Lower leg skin (tissue), 4 donors: Measurements from ENCODE around the gene GLYATL2. TPM values are rescaled to one million over a fixed set of nuclear protein-coding genes. Genes with fewer than 3 reads are reported as not detected.

Experiments
- DNase-seq, 2 donors: peaks; one replicate each; pipeline ENCODE4 v3.0.0-alpha.2; 2019; ENCODE audit warnings: low spot score in 2 of 2
- H3K4me3 ChIP-seq: fragments of 200-600 bp; sonication (generic); 2 replicates; pipeline ENCODE4 v1.5.1; 2017; ENCODE audit warnings: mild to moderate bottlenecking, low read depth; ENCODE audit not compliant: poor library complexity, severe bottlenecking
- CTCF ChIP-seq, 3 donors: fragments of 450-650 bp; IDR thresholded peaks; one replicate each; pipeline ENCODE4 v1.5.1; 2016; ENCODE audit warnings: antibody characterized with exemption in 3 of 3, mild to moderate bottlenecking in 3 of 3, moderate library complexity in 2 of 3
- POLR2A ChIP-seq, 2 donors: fragments of 450-650 bp; IDR thresholded peaks; one replicate each; pipeline ENCODE4 v1.6.1; 2016 to 2017; ENCODE audit warnings: antibody characterized with exemption in 2 of 2, mild to moderate bottlenecking in 1 of 2, moderate library complexity in 1 of 2
- intact Hi-C: fragments of 100-400 bp; cut with DNase I; formaldehyde crosslinking; loops from one replicate; pipeline ENCODE4 v1.15.0; 2023; ENCODE audit warnings: low total_unique reads
- total RNA-seq, 4 donors: library from RNA; depleted of rRNA; stranded (reverse); fragments of >200 nt; gene quantifications; one replicate each; pipeline ENCODE4 v1.1.0, GENCODE V29; 2016

The GLYATL2 gene
- total RNA-seq, 4 donors from 2014 or later, result 0.61 to 2.3 (median 1.9) TPM; not detected in 1

DNA sequence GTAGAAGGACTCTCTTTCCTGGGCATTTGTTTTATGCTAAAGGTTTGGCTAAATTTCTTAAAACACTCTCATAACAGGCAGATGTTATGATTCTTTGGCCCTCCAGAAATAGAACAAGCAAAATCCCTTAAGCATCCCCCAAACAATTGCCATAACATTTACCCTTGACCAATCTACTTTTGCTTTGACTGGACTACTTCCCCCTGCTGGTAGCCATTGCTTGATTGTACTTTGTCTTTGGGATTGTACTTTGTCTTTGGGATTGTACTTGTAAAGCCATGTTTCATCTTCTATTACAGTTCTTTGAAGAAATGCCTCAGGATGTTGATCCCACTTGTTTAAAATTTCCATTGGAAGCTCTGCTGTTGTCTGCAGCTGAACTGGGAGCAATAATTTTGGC, 59.5 kb downstream of the GLYATL2 start:
- no peak overlapping the region for H3K4me3 ChIP-seq
- intact Hi-C loops, result no loop called here
- DNase-seq, result no peak
- TF ChIP-seq POLR2A (IDR thresholded peaks at IDR 0.05) (no peak), CTCF (IDR thresholded peaks at IDR 0.05) (no peak)

Other genes with a start within 250 kb of the GLYATL2 start
- gene CNTF, start 222.0 kb downstream of the GLYATL2 start, total RNA-seq, result 1 to 10 TPM in 3 of 4 donors, under 1 TPM in 1; 0.89 to 2.3 (median 1.6) TPM
- gene GLYAT, start 112.8 kb downstream of the GLYATL2 start, total RNA-seq, result under 1 TPM in 1 of 4 donors, not detected in 3; 0.17 TPM
- 1 to 10 TPM in 2 of 4 donors, under 1 TPM in 2; 0.30 to 6.8 (median 2.3) TPM for gene GLYATL1, start 94.8 kb upstream of the GLYATL2 start, total RNA-seq
- gene GLYATL1B, start 241.6 kb upstream of the GLYATL2 start, total RNA-seq, result not detected